GM19324 (cell line): ENCODE measurements around the gene PODXL2.
"Not testable (repeated sequence)": the region's sequence is repeated elsewhere in the genome, so short reads cannot be mapped to it uniquely, and the experiment has no call there.

Experiments used
- ATAC-seq: cut with Tn5 transposase; IDR thresholded peaks from one replicate; pipeline ENCODE4 v1.9.1; 2021; ENCODE audit warnings: mild to moderate bottlenecking, moderate library complexity; ENCODE audit not compliant: unreplicated experiment, low FRiP score

Gene PODXL2

DNA sequence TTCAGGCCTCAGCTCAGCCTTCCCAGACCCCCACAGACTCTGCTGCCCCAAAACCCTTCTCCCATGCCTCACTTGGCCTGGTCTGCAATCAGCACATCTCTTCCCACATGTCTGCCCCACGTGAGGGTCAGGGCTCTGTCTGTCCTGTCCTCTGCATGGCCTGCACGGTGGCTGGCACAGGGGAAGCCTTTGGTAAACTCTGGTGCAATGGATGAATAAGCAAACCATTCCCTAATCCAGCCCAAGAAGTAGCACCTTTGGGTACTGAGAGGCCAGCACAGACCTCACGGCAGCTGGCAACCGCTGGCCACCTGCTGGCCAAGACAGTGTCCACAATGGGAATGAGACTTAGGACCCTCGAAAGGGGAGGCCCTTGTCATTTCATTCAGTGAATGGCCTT, 71.4 kb downstream of the PODXL2 start:
- ATAC-seq, result no peak

DNA sequence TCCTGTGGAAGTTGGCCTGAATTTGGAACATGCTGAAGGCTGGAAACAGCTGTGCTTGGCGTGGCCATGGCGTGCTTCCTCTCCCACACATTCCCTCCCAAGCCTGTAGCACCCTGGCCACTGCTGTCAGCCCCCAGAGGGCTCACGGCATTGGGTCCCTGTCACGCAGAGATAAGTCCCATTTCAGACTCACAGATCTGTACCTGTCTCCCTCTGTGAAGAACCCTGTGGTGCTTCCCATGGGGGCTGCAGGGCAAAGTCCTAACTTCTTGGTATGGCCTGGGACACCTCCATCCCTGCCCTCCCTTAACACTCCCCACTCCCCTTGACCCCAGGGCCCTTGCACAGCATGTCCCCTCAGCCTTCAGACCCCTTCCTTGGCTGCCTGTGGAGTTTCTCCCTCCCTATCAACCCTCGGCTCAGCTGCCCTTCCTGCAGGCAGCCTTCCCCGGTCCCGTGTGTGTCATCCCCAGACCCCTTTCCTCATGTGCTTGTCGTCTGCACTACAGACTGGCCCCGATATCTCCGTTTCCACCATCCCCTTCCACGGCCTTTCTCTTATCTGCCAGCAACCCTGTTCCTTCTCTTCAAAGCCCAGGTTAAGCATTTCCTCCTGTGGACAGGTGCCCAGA, 72.4 kb downstream of the PODXL2 start:
- no peak for ATAC-seq

DNA sequence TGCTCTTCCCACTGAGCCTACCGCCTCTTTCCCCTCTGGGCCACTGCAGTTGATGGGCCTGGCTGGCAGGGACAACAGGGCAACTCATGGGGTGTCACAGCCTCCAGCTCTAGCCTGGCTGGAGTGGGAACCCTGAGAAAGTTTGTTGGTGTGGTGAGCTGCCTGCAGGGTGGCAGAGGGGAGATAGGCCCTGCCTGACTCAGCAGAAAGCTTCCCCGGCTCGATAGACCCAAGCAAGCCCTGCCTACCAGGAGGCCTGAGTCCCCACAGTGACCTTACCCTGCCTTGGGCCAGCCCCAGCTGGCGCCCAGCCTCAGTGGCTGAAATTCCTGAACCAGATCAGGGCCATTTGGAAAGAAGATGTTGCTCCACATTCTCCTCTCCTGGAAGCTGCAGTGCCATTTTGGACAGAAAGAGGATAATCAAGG, 73.2 kb downstream of the PODXL2 start:
- ATAC-seq, result no peak

DNA sequence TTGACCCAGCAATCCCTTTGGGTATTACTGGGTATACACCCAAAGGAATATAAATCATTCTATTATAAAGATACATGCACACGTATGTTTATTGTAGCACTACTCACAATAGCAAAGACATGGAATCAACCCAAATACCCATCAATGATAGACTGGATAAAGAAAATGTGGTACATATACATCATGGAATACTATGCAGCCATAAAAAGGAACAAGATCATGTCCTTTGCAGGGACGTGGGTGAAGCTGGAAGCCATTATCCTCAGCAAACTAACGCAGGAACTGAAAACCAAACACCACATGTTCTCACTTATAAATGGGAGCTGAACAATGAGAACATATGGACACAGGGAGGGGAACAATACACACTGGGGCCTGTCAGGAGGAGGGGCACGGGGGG, 75.9 kb downstream of the PODXL2 start:
- not testable (repeated sequence) for ATAC-seq

DNA sequence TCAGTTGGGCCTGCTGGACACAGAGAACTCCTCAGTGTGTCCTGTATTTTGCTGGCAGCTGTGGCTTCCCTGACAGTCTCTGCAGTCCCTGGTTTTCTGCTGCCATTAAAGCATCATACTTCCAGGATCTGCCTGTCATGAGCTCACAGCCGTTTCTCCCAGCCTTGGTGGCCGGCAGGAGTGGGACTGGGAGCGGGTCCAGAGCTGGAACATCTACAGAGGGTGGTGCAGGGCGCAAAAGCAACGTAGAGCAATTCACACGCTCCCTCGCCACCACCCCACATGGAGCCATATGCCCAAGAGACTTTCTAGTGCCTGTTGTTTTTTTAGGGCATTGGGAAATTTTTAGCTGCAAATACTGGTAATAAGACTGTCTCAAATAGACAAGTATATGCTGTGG, 77.3 kb downstream of the PODXL2 start:
- no peak for ATAC-seq

DNA sequence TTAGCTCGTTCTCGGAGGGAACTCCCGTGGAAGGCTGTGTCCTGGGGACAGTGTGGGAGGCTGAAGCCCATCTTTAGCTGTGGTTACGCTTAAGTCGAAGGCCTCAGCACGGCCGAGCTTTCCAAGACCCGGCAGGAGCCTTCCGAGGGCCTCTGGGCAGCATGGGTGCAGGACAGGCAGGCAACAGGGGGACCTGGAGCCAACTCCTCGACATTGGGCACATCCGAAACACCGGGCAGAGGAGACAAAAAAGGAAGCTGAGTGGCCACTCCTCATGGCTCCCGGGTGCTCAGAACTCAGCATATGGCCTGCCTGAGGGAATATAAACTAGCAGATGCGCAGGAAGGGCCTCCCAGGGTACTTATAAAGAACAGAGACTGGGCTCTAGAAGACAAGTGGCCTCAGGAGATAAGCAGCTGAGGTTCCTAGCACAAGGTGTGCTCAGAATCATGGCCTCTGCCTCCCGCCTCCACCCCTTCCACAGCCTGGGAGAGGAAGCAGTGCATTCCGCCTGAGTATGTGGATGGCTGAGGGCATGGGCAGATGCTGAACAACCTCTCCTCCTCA, 77.9 kb downstream of the PODXL2 start:
- no peak for ATAC-seq

DNA sequence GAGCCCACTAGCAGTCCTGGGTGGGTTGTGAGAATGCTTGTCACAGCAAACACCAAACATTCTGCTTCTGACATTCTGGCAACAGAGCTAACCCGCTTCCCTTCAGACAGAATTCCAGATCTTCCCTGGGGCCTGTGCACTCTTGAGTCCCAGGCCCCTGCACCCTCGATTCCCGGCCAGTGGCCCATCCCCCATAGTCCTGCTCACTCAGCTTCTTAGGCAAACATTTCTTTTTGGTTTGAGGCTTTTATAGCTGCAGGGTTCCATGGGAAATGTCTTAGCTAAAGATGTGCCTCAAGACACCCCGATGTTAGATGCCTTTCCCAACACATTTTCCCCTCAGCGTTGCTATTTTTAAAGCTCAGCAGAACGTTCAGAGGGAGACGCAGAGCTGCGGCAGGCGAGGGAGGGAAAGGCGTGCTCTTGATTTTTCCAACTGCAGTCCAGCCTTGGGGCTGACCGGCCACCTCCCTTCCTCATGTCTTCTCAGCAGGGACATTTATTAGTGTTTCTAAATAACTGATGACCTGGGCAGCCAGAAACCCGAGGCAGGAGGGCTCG, 78.9 kb downstream of the PODXL2 start:
- ATAC-seq, result no peak

DNA sequence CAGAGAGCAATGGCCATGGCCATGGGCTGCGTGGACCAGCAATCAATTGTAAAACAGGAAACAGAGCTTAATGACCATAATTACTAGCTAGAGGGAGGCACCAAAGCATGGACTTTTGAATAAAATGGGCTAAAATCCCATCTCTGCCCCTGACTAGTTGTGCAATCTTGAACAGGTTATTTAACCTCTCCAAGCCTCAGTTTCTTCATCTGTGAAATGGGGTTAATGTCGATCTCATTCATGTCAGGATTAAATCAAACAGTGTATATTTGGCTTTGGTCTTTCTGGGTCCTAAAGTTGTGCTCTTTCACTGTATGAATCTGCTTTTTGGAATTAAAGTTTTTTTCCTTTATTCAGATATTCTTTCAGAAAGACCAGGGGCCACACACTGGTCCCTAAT, 79.9 kb downstream of the PODXL2 start:
- ATAC-seq, result no peak

DNA sequence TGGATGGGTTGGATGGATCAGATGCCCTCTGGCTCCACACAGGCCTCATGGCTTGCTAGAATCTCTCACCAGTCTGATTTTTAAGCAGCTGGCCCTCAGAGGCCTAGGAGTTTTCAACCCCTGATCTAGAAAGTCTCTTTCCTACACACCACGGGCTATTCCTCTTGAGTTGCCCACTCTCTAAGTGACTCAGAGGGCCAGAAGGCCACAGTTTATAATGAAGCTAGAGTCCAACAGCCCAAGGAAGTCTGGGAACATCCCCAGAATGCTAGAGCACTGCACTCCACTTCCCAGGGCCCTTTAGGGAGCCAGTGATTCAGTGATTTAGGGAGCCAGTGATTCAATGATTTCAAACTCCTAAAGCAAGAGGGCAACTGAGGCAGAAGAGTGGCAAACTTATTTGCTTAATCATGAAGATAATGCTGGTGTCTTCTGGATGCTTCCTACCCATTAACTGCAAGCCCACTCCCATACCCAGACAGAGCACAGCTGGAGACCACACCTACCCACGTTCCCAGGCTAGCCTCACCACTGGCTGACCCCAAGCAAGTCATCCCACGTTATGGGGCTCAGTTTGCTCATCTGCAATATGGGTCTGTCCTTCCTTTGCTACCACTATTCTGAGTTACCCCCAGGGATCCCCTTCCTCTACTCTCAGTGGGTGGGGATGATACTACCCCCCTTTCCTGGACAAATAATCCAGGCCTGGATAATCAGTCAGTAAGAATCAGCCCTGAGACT, 80.5 kb downstream of the PODXL2 start:
- ATAC-seq, result no peak

DNA sequence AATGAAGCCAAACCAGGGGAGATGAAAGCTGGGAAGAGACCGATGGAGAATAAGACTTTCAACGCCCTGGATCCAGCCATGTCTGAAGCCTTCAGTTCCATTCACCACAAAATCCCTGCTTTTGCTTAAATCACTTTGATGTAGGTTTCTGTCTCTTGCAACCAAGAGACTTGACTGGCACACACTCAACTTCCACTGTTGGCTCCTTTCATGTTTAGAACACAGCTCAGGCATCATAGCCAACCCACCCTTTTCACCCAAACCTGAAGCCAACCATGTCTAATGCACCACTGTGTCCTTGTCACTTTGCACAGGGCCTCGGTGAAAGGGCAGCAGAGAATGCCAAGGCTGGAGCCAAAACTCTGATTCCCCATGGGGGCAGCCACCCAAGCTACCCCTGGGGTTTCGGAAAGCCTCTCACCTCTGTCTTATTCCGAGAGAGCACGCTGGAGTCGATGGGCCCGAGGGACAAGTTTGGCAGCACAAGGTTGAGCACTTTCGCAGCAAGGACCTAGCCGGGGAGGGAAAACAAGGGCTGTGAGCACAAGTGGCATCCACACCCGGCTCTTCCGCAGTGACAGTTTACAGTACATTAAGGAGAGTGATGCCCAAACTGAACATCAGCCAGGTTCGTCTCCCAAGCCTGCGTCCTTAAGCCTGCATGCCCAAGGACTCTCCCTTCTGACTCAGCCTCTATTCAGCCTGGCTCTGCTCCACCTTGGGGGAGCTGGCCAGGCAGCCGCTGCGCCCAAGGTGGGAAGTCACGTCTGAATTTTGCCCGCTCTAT, 81.4 kb downstream of the PODXL2 start:
- no peak for ATAC-seq

DNA sequence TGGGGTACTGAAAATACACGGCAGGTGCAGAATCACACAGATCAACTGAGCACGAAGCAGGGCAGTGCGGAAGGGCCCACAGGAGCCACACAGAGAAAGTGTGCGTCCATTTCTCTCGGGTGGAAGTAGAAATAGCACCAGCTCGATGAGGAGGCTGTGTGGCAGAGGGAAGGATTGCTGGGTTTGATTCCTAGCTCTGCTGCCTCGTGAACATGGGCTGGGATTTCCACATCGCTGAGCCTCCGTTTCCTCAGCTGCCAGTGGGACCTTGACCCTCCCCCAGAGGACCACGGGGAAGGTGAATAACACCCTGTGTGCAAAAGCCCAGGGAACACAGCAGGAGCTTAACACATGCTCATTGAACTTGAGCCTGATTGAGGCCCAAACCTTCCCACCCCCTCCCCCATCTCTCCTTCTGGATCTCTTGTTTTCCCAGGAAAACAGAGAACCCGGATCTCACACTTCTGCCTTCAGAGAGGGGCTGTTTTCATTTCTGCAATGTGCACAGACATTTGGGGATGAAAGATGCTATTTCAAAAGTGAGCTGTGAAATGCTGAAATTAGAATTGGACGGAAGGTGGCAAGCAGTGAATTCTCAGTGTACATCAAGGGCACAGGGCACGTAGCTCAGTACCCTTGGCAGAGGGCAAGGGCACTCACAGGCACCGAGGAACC, 82.2 kb downstream of the PODXL2 start:
- no peak for ATAC-seq

DNA sequence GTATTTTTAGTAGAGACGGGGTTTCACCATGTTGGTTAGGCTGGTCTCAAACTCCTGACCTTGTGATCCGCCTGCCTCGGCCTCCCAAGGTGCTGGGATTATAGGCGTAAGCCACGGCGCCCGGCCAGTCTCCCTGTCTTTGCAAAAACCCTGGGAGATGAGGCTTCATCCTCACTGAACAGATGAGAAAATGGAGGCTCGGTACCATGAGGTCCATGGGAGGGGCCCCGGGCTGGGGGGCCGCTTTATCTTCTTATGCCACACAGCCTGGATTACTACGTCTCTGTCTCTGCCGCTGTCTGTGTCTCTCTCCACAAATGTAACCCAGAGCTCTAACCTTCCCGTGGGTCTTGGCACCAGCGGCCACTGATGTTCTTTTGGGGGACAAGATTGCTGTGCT, 82.9 kb downstream of the PODXL2 start:
- ATAC-seq, result no peak

DNA sequence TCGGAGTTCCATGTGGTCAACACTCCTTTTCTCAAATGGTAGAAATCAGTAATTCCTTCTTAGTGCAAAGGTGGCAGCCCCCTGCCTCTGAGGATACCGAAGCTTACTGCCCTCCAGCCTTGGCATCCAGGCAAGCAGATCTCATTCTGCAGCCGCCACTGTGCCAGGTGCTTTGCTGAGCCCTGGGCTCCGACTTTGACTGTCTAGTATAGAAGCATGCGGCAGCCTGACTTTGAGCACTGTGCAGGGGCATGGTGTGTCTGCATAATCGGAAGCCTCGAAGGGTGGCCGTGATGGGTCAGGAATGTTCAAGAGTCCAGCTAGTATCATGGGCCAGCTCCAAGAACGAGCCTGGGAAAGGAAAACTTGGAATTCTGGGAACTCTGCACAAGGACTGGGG, 83.5 kb downstream of the PODXL2 start:
- ATAC-seq, result no peak

DNA sequence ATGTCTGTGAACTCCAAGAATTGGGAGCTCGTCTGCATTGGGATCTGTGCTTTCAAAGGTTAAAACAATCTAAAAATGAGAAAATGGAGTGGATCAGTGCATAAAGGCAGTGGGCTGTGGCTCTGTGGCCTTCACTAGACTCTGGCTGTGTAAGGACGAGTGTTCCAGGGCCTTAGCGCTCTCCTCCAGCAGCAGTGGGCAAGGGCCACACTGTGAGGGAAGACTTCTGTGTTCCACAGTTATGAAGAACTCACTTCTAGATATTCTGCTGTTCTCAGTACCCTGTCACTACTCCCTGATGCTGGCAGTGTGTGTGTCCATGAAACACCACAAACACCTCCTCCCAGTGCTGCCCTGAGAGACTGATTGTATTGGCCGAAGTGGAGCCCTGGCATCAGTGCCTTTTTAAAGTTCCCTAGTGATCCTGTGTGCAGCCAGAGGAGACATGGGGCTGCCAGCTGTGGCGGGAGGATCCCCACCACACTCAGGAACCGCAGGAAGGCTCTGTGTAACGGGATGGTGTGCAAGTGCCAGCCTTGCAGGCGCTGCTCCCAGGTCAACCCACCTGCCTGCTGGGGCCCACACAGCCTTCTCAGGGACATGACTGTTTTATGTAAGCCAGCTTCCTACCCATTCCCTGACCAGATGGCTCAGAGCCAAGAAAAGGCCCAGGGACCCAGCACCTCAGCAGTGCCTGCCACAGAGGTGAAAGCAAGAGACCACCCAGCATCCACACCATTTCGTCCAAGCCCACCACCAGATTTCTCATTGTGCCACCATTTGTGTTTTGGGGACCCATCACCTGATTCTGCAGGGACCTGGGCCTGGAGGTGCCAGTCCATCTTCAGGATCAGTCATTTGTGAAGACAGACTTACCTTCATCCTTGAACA, 84.1 kb downstream of the PODXL2 start:
- no peak for ATAC-seq

DNA sequence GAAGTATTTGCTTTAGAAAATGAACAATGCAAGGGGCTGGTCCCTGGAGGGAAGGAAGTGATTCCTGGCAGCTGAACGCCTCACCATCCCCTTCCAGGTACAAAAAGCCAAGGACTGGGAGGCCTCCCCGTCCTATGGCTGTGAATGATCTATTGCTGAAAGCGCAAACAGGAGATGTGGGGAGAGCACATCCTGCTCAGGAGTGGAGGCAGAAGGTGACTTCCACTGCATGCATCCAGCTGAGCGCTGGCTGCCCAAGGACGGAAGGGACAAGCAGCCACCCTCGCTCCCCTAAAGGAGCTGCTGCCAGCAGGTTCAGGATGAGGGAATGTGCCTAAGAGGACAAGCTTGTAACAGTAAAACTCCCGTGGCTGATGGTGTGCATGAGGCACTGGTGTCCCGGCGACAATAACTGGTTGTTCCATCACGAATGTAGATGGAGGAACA, 85.2 kb downstream of the PODXL2 start:
- ATAC-seq, result no peak

DNA sequence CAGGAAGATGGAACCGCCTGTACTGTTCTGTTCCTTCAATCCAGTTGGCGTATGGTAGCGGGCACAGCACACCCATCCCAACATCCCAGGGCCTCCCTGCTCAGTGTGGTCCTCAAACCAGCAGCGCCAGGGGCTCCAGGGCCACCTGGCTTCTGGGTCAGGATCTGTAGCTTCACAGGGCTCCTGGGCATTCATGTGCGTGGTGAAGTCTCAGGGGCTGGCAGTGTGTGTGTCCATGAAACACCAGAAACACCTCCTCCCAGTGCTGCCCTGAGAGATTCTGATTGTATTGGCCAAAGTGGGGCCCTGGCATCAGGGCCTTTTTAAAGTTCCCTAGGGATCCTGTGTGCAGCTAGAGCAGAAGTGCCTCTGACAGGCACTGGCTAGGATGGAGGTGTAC, 85.9 kb downstream of the PODXL2 start:
- no peak for ATAC-seq

DNA sequence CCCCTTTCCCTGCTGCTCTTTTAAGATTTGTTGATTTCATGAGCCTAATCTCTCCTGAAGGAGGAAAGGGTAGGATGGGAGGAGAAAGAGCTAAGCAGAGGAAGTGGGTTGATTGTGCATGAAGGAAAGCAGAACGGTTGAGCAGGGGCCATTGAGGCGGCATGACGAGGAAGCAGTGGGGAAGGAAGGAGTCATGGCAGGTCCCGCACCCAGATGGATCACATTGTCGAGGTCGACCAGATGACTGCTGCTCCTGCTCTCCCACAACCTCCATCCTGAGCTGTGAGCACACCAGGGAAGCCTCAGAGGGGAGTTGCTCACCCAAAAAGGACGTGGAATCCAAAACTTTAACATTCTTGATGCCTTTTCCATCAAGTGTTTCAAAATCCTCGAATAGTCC, 86.5 kb downstream of the PODXL2 start:
- no peak for ATAC-seq

DNA sequence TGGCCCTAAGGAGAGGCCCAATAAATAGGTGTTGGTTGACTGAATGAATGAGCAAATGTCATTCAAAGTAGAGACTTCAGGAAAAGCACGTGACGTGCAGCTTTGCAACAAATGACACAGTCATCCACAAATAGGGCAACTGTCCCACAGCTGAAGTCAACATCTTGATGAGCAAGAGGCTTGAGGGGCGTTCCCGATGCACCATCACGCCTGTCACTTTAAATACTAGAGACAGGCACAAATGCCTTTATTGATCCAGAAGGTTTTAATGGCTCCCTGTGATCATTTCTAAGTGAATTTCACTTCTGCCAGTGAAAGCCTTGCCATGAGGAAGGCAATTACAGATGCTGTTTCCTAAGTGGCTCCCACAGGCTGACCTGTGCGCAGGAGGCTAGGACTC, 87.4 kb downstream of the PODXL2 start:
- ATAC-seq, result no peak
